Forelimb muscle (tissue), 1 donor: Measurements from ENCODE around the gene POMC. TPM values are rescaled to one million over a fixed set of nuclear protein-coding genes. Genes with fewer than 3 reads are reported as not detected.
"Not testable (repeated sequence)": the region's sequence is repeated elsewhere in the genome, so short reads cannot be mapped to it uniquely, and the experiment has no call there.

Experiments used
- DNase-seq: peaks from one replicate; pipeline ENCODE4 v3.0.0-alpha.2; 2013; ENCODE audit warnings: low read depth
- polyA plus RNA-seq: library from polyadenylated mRNA; unstranded; fragments of 120-200 nt; gene quantifications from one replicate; pipeline ENCODE4 v1.2.1, GENCODE V29; 2013; ENCODE audit not compliant: insufficient read length

The POMC gene
- polyA plus RNA-seq, 1 donor: 2.5 TPM

- DNase-seq: no peak
These were observed 8.3 kb upstream of the POMC start for GRCh38 chr2:25176541-25177181.

GRCh38 chr2:25176138-25176537, 7.8 kb upstream of the POMC start:
- DNase-seq: no peak

- no peak for DNase-seq
These were observed 5.9 kb upstream of the POMC start for GRCh38 chr2:25174192-25174861.

- no peak for DNase-seq
These were observed 5.3 kb upstream of the POMC start for GRCh38 chr2:25173719-25174118.

GRCh38 chr2:25170888-25171287, 2.5 kb upstream of the POMC start:
- no peak for DNase-seq

GRCh38 chr2:25169073-25169470, 692 bp upstream of the POMC start:
- DNase-seq: no peak

GRCh38 chr2:25165992-25166875, 2.1 kb downstream of the POMC start:
- no peak for DNase-seq

GRCh38 chr2:25164561-25164960, 3.8 kb downstream of the POMC start:
- no peak for DNase-seq

- DNase-seq: not testable (repeated sequence)
These were observed 6.3 kb downstream of the POMC start for GRCh38 chr2:25162061-25162460.

GRCh38 chr2:25161055-25161781, 7.2 kb downstream of the POMC start:
- DNase-seq: no peak

- no peak for DNase-seq
These were observed 8.0 kb downstream of the POMC start for GRCh38 chr2:25160376-25160775.

GRCh38 chr2:25159949-25160348, 8.4 kb downstream of the POMC start:
- DNase-seq: no peak

- DNase-seq: no peak
These were observed 10.1 kb downstream of the POMC start for GRCh38 chr2:25158096-25158852.

- DNase-seq: no peak
These were observed 13.0 kb downstream of the POMC start for GRCh38 chr2:25155401-25155800.

GRCh38 chr2:25151718-25152117, 16.7 kb downstream of the POMC start:
- no peak for DNase-seq

- DNase-seq: not testable (repeated sequence)
These were observed 17.4 kb downstream of the POMC start for GRCh38 chr2:25150993-25151392.

- DNase-seq: no peak
These were observed 18.7 kb downstream of the POMC start for GRCh38 chr2:25149646-25150045.

- DNase-seq: no peak
These were observed 21.5 kb downstream of the POMC start for GRCh38 chr2:25146896-25147295.

- no peak for DNase-seq
These were observed 22.6 kb downstream of the POMC start for GRCh38 chr2:25145803-25146202.

GRCh38 chr2:25141120-25141519, 27.3 kb downstream of the POMC start:
- DNase-seq: no peak

GRCh38 chr2:25140535-25140934, 27.8 kb downstream of the POMC start:
- not testable (repeated sequence) for DNase-seq
